ENCODE results near the gene THSD4.

- TF ChIP-seq POLR2A (IDR thresholded peaks at IDR 0.05; ENCODE audit: low read depth, low read length) (no peak), TAF1 (IDR thresholded peaks at IDR 0.05; ENCODE audit: borderline replicate concordance, low read depth, low read length) (no peak), POLR2AphosphoS5 (IDR thresholded peaks at IDR 0.05; ENCODE audit: low read depth, low read length) (no peak)
Measured at GRCh38 chr15:71706461-71707229, 591.4 kb downstream of the THSD4 start.
